SK-N-SH (cell line): ENCODE measurements around the gene ALAS1. TPM values are rescaled to one million over a fixed set of nuclear protein-coding genes. Genes with fewer than 3 reads are reported as not detected.

Experiments
- CTCF ChIA-PET: fragments of 300-600, 350-600 bp; formaldehyde crosslinking; extraction: SDS; loops from one replicate; lab custom pipeline; 2021; lab: Yijun Ruan, JAX
- POLR2A ChIA-PET: fragments of 350-600 bp; sonication (Branson Sonifier 250); formaldehyde crosslinking; extraction: SDS; loops from one replicate; lab custom pipeline; 2020; ENCODE audit warnings: antibody characterized with exemption, inconsistent platforms; lab: Yijun Ruan, JAX
- DNase-seq: peaks from one replicate; pipeline ENCODE4 v3.0.0; 2012
- H2AFZ ChIP-seq: fragments of 200-600 bp; sonication (generic); 2 replicates; pipeline ENCODE4 v1.8.1; 2016; ENCODE audit warnings: antibody characterized with exemption, mild to moderate bottlenecking, low read depth
- H3F3A ChIP-seq: fragments of 200-600 bp; sonication (generic); replicated peaks from 2 replicates; pipeline ENCODE3; 2016; ENCODE audit warnings: antibody characterized with exemption, mild to moderate bottlenecking; ENCODE audit not compliant: insufficient read depth
- H3K27ac ChIP-seq, 2 experiments: fragments of 200-500 bp in 1 of 2; fragments of 200-600 bp in 1 of 2; sonication (Bioruptor generic) in 1 of 2; sonication (generic), shearing (Covaris generic) in 1 of 2; 2 replicates each; pipeline versions ENCODE4 v1.5.1 to v1.6.1; 2014 to 2016; ENCODE audit warnings: low read depth in 2 of 2, inconsistent platforms in 1 of 2, low read length in 1 of 2, mild to moderate bottlenecking in 1 of 2, mixed read lengths in 1 of 2
- H3K27me3 ChIP-seq: fragments of 200-600 bp; sonication (generic), shearing (Covaris generic); 2 replicates; pipeline ENCODE4 v1.6.1; 2016; ENCODE audit warnings: mixed run types; ENCODE audit not compliant: insufficient read depth
- H3K36me3 ChIP-seq, 2 experiments: fragments of 200-500 bp in 1 of 2; fragments of 200-600 bp in 1 of 2; sonication (Bioruptor generic) in 1 of 2; sonication (generic) in 1 of 2; replicated peaks in 1 of 2; 2 replicates each; pipeline versions ENCODE3 to v1.5.1; 2014 to 2016; ENCODE audit warnings: low read length in 1 of 2, mild to moderate bottlenecking in 1 of 2; ENCODE audit not compliant: insufficient read depth in 2 of 2, control insufficient read depth in 1 of 2
- H3K4me1 ChIP-seq, 2 experiments: fragments of 200-500 bp in 1 of 2; fragments of 200-600 bp in 1 of 2; sonication (Bioruptor generic) in 1 of 2; sonication (generic), shearing (Covaris generic) in 1 of 2; 2 replicates each; pipeline versions ENCODE4 v1.5.1 to v1.6.1; 2014 to 2016; ENCODE audit warnings: low read depth in 1 of 2, low read length in 1 of 2, mixed run types in 1 of 2; ENCODE audit not compliant: insufficient read depth in 2 of 2, control insufficient read depth in 1 of 2
- H3K4me2 ChIP-seq: fragments of 200-600 bp; sonication (generic), shearing (Covaris generic); 2 replicates; pipeline ENCODE4 v1.6.1; 2017; ENCODE audit warnings: mixed run types
- H3K4me3 ChIP-seq, 2 experiments: fragments of 200-500 bp in 1 of 2; fragments of 200-600 bp in 1 of 2; sonication (Bioruptor generic) in 1 of 2; sonication (generic), shearing (Covaris generic) in 1 of 2; 2 replicates each; pipeline versions ENCODE4 v1.5.1 to v1.8.1; 2014 to 2016; ENCODE audit warnings: low read depth in 2 of 2, inconsistent platforms in 1 of 2, low read length in 1 of 2, mild to moderate bottlenecking in 1 of 2, mixed read lengths in 1 of 2, moderate library complexity in 1 of 2
- H3K79me2 ChIP-seq: fragments of 200-600 bp; sonication (generic); 2 replicates; pipeline ENCODE4 v1.8.1; 2017; ENCODE audit warnings: mild to moderate bottlenecking; ENCODE audit not compliant: insufficient read depth
- H3K9ac ChIP-seq: fragments of 200-600 bp; sonication (generic); 2 replicates; pipeline ENCODE4 v1.6.1; 2017; ENCODE audit warnings: mixed run types
- H3K9me2 ChIP-seq: fragments of 200-600 bp; sonication (generic); 2 replicates; pipeline ENCODE4 v1.6.1; 2017; ENCODE audit warnings: mixed run types
- H3K9me3 ChIP-seq: fragments of 200-600 bp; sonication (generic); 2 replicates; pipeline ENCODE4 v1.6.1; 2017; ENCODE audit warnings: mixed run types, mild to moderate bottlenecking, moderate library complexity
- H4K20me1 ChIP-seq: fragments of 200-600 bp; sonication (generic); 2 replicates; pipeline ENCODE4 v1.6.1; 2017; ENCODE audit warnings: mild to moderate bottlenecking, mixed run types; ENCODE audit not compliant: insufficient read depth
- CHD2 ChIP-seq: fragments of 150-350 bp; IDR thresholded peaks from 2 replicates; pipeline ENCODE4 v1.6.1; 2018; ENCODE audit warnings: low read length; ENCODE audit not compliant: partially characterized antibody
- ELF1 ChIP-seq: IDR thresholded peaks from 2 replicates; pipeline ENCODE4 v1.4.0; 2012
- EP300 ChIP-seq, 2 experiments: IDR thresholded peaks; 2 replicates each; pipeline versions ENCODE4 v1.4.0 to v1.6.1; 2012; ENCODE audit warnings: borderline replicate concordance in 1 of 2, low read depth in 1 of 2, low read length in 1 of 2
- FOSL2 ChIP-seq: IDR thresholded peaks from 2 replicates; pipeline ENCODE4 v1.4.0; 2012; ENCODE audit warnings: low read depth, mild to moderate bottlenecking, moderate library complexity, borderline replicate concordance
- FOXJ3 ChIP-seq: sonication (generic); formaldehyde crosslinking; IDR thresholded peaks from 2 replicates; pipeline ENCODE4 v1.5.1; 2020; ENCODE audit warnings: mild to moderate bottlenecking, missing genetic modification reagents
- FOXM1 ChIP-seq: IDR thresholded peaks from 2 replicates; pipeline ENCODE4 v1.4.0; 2012; ENCODE audit warnings: low read depth, mild to moderate bottlenecking
- GATA2 ChIP-seq: sonication (generic); formaldehyde crosslinking; IDR thresholded peaks from 2 replicates; pipeline ENCODE4 v1.5.0; 2020; ENCODE audit warnings: mild to moderate bottlenecking, missing genetic modification reagents
- JUND ChIP-seq: IDR thresholded peaks from 2 replicates; pipeline ENCODE4 v1.4.0; 2012
- NRF1 ChIP-seq: IDR thresholded peaks from 2 replicates; pipeline ENCODE4 v1.6.1; 2012; ENCODE audit warnings: low read depth, mild to moderate bottlenecking, low read length
- POLR2AphosphoS5 ChIP-seq: IDR thresholded peaks from 2 replicates; pipeline ENCODE4 v1.6.1; 2012; ENCODE audit warnings: low read depth, low read length
- RAD21 ChIP-seq: IDR thresholded peaks from 2 replicates; pipeline ENCODE4 v1.6.1; 2012; ENCODE audit warnings: mild to moderate bottlenecking, low read length
- RXRA ChIP-seq: IDR thresholded peaks from 2 replicates; pipeline ENCODE4 v1.4.0; 2012; ENCODE audit warnings: low read depth, mild to moderate bottlenecking, borderline replicate concordance
- SIN3A ChIP-seq: IDR thresholded peaks from 2 replicates; pipeline ENCODE4 v1.6.1; 2012; ENCODE audit warnings: low read depth, mild to moderate bottlenecking, low read length, moderate library complexity, borderline replicate concordance
- SMC3 ChIP-seq: IDR thresholded peaks from 2 replicates; pipeline ENCODE4 v1.6.1; 2012; ENCODE audit warnings: low read depth, low read length, improper control_type of control experiment
- TAF1 ChIP-seq: IDR thresholded peaks from 2 replicates; pipeline ENCODE4 v1.6.1; 2012; ENCODE audit warnings: low read depth, mild to moderate bottlenecking, low read length, moderate library complexity, borderline replicate concordance
- TCF12 ChIP-seq: IDR thresholded peaks from 2 replicates; pipeline ENCODE4 v1.4.0; 2012
- WGBS: methylation state at CpG from one replicate; pipeline ENCODE4 v1.1.6; 2017; ENCODE audit warnings: low lambda C conversion rate; 5-methylcytosine and 5-hydroxymethylcytosine counted together
- polyA plus RNA-seq, 3 experiments: library from polyadenylated mRNA; depleted of rRNA; stranded (reverse); fragments of >200 nt; gene quantifications; 2 replicates each; pipeline ENCODE4 v1.2.3, GENCODE V29; 2012
- TF ChIP-seq, protein P1 (sequence below): IDR thresholded peaks from 2 replicates; pipeline ENCODE4 v1.4.0; 2012; ENCODE audit warnings: low read depth
- TF ChIP-seq, protein P2 (sequence below): IDR thresholded peaks from 2 replicates; pipeline ENCODE4 v1.4.0; 2012; ENCODE audit warnings: low read depth, borderline replicate concordance
- TF ChIP-seq, protein P3 (sequence below): IDR thresholded peaks from 2 replicates; pipeline ENCODE4; 2012
- TF ChIP-seq, protein P4 (sequence below): fragments of 150-350 bp; IDR thresholded peaks from 2 replicates; pipeline ENCODE4 v1.6.1; 2016; ENCODE audit warnings: mild to moderate bottlenecking, low read depth, low read length
- TF ChIP-seq, protein P5 (sequence below): fragments of 150-350 bp; IDR thresholded peaks from 2 replicates; pipeline ENCODE4 v1.6.1; 2017; ENCODE audit warnings: antibody characterized with exemption, low read length, low read depth, borderline replicate concordance

ALAS1 gene
- polyA plus RNA-seq, 1 of the 3 experiments (the other 2 are of a cell fraction) = 47.9 TPM

DNA sequence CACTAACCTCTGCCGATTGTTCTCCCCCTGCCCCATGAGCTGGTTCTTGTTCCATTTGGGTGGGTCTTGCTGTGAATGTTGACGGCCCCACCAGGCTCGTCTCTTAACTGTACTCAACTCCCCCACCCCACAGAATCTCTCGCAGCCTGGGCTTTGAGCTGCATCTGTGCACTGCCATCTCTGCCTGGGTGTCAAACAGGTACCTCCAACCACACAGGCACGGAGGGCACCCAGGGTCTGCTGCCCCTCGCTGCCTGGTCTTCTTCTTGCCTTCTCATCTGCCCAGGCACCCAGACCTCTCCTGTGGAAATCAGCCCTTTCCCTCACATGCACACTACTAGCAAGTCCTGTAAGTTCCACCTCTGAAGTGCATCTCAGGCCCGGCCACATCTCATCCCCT is 17.4 kb downstream of the ALAS1 start:
- H3K9ac ChIP-seq = no peak overlapping the region
- H3K27ac ChIP-seq = no peak overlapping the region
- H4K20me1 ChIP-seq = no peaks in the 10 kb centered on the region
- H3K79me2 ChIP-seq = no peaks in the 10 kb centered on the region
- peaks cover 38 to 48% of the 10 kb centered on the region in 2 experiments for H3K36me3 ChIP-seq
- 97% methylated on average over 7 of the region's 7 CpGs for WGBS
- ChIA-PET POLR2A (no interaction called here), CTCF (interaction anchor here (0.8 to 16.1 kb wide), 3 partner anchors 16 to 231 kb away, joined by 3 to 257 read pairs (median 4); partner anchors contain the start of gene TWF2)
- no peaks in the 10 kb centered on the region for H3K9me2 ChIP-seq
- no peaks in the 10 kb centered on the region for H3K9me3 ChIP-seq
- H3K4me3 ChIP-seq = no peak overlapping the region
- no peaks in the 10 kb centered on the region for H3K27me3 ChIP-seq
- H2AFZ ChIP-seq = no peak overlapping the region
- no peak overlapping the region for H3K4me2 ChIP-seq
- peaks cover 15% of the 10 kb centered on the region for H3F3A ChIP-seq
- TF ChIP-seq FOXJ3 = no peak
- no peak for TF ChIP-seq EP300 (IDR thresholded peaks at IDR 0.05; ENCODE audit: borderline replicate concordance in 1 of 2, low read depth in 1 of 2, low read length in 1 of 2)
- no peak for TF ChIP-seq ELF1
- no peak for TF ChIP-seq NRF1
- no peak for TF ChIP-seq RXRA
- TF ChIP-seq RAD21 = no peak
- TF ChIP-seq CHD2 = no peak
- no peak for TF ChIP-seq TAF1
- peaks cover 10 to 19% of the 10 kb centered on the region in 2 experiments; a peak in 3 of 4 replicates for H3K4me1 ChIP-seq
- DNase-seq = no peak

DNA sequence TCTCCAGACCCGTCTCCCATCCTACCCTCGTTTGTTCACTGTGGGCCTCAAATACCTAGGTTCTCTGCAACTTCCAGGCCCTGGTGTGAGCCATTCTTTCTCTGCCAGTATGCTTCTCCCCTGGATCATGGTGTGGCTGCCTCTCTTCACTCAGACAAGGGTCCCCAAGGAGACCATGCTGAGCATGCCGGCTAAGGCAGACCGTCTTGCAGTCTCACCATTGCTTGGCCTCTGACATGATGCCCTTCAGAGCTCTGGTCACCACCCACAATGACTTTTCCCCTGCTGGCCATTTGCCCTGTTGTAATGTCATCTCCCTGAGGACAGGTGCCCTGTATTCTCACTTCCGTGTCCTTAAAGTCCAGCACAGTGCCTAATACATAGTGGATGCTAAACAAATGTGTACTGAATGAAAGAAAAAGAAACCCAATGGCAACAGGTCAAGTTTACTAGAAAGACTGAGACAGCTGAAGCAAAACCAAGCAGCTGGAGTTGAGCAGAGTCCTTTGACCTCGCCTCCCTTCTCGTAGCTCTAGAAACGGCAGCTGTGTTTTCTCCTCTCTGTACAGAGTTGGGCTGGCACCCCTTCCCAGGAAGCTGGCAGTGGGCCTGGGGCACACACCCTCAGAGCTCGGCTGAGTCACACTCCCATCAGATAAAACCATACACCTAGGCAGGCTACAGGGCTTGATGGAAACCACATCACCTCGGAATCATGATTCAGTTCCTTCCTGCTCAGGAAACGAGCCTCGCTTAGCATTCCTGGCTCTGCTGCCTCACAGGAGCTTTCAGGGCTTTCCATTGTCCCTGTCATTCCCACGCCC is 18.8 kb downstream of the ALAS1 start:
- no peaks in the 10 kb centered on the region for H3K9me3 ChIP-seq
- H3K4me2 ChIP-seq = peak overlapping the region; percentile 61
- H3K36me3 ChIP-seq = peaks cover 26 to 34% of the 10 kb centered on the region in 2 experiments
- peak overlapping the region in 1 of 2 experiments; percentile 12; a peak in 1 of 4 replicates for H3K4me3 ChIP-seq
- H3K9me2 ChIP-seq = no peaks in the 10 kb centered on the region
- 35% methylated on average over 13 of the region's 13 CpGs for WGBS
- no peaks in the 10 kb centered on the region for H3K27me3 ChIP-seq
- CTCF ChIA-PET = interaction anchor here (1.2 to 16.1 kb wide), 5 partner anchors 17 to 230 kb away, joined by 3 to 257 read pairs (median 7); partner anchors contain the start of gene TWF2
- H3F3A ChIP-seq = peaks cover 15% of the 10 kb centered on the region
- H4K20me1 ChIP-seq = no peaks in the 10 kb centered on the region
- peak overlapping the region; percentile 40 to 84 for H3K27ac ChIP-seq
- no peaks in the 10 kb centered on the region for H3K79me2 ChIP-seq
- H3K4me1 ChIP-seq = peaks cover 12 to 19% of the 10 kb centered on the region in 2 experiments; a peak in 3 of 4 replicates
- peak; percentile 51 for DNase-seq
- H3K9ac ChIP-seq = peak overlapping the region; percentile 45; the same call in 1 of the 2 replicates
- no peak overlapping the region; the same call in 1 of the 2 replicates for H2AFZ ChIP-seq
- POLR2A ChIA-PET = interaction anchor here (0.7 to 1.1 kb wide), 2 partner anchors 82 to 186 kb away, joined by 3 read pairs; no protein-coding TSS in a partner anchor
- TF ChIP-seq, protein P1, sequence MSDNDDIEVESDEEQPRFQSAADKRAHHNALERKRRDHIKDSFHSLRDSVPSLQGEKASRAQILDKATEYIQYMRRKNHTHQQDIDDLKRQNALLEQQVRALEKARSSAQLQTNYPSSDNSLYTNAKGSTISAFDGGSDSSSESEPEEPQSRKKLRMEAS = peak; percentile 61; the same call in 1 of the 2 replicates
- peak; percentile 99 for TF ChIP-seq TCF12
- TF ChIP-seq GATA2 (CRISPR knock-in tag) = no peak
- peak; percentile 68; the same call in 1 of the 2 replicates for TF ChIP-seq FOXM1
- TF ChIP-seq, protein P2, sequence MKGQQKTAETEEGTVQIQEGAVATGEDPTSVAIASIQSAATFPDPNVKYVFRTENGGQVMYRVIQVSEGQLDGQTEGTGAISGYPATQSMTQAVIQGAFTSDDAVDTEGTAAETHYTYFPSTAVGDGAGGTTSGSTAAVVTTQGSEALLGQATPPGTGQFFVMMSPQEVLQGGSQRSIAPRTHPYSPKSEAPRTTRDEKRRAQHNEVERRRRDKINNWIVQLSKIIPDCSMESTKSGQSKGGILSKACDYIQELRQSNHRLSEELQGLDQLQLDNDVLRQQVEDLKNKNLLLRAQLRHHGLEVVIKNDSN = peak; percentile 34; the same call in 1 of the 2 replicates
- no peak for TF ChIP-seq SMC3
- TF ChIP-seq FOSL2 = peak; percentile 98
- TF ChIP-seq JUND = peak; percentile 95
- TF ChIP-seq POLR2AphosphoS5 = peak; percentile 83; the same call in 1 of the 2 replicates
- peak; percentile 85; the same call in 1 of the 2 replicates for TF ChIP-seq SIN3A
- TF ChIP-seq, protein P3, sequence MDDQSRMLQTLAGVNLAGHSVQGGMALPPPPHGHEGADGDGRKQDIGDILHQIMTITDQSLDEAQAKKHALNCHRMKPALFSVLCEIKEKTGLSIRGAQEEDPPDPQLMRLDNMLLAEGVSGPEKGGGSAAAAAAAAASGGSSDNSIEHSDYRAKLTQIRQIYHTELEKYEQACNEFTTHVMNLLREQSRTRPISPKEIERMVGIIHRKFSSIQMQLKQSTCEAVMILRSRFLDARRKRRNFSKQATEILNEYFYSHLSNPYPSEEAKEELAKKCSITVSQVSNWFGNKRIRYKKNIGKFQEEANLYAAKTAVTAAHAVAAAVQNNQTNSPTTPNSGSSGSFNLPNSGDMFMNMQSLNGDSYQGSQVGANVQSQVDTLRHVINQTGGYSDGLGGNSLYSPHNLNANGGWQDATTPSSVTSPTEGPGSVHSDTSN = peak; percentile 94
- TF ChIP-seq, protein P4, sequence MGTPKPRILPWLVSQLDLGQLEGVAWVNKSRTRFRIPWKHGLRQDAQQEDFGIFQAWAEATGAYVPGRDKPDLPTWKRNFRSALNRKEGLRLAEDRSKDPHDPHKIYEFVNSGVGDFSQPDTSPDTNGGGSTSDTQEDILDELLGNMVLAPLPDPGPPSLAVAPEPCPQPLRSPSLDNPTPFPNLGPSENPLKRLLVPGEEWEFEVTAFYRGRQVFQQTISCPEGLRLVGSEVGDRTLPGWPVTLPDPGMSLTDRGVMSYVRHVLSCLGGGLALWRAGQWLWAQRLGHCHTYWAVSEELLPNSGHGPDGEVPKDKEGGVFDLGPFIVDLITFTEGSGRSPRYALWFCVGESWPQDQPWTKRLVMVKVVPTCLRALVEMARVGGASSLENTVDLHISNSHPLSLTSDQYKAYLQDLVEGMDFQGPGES = no peak
- TF ChIP-seq, protein P5, sequence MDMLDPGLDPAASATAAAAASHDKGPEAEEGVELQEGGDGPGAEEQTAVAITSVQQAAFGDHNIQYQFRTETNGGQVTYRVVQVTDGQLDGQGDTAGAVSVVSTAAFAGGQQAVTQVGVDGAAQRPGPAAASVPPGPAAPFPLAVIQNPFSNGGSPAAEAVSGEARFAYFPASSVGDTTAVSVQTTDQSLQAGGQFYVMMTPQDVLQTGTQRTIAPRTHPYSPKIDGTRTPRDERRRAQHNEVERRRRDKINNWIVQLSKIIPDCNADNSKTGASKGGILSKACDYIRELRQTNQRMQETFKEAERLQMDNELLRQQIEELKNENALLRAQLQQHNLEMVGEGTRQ = no peak
- peak; percentile 69; the same call in 1 of the 2 replicates for TF ChIP-seq ELF1
